ENCODE data around the gene SPRR2A. TPM values are rescaled to one million over a fixed set of nuclear protein-coding genes. Genes with fewer than 3 reads are reported as not detected.

SPRR2A gene
- total RNA-seq, 1 experiment from 2014 or later = not detected

DNA sequence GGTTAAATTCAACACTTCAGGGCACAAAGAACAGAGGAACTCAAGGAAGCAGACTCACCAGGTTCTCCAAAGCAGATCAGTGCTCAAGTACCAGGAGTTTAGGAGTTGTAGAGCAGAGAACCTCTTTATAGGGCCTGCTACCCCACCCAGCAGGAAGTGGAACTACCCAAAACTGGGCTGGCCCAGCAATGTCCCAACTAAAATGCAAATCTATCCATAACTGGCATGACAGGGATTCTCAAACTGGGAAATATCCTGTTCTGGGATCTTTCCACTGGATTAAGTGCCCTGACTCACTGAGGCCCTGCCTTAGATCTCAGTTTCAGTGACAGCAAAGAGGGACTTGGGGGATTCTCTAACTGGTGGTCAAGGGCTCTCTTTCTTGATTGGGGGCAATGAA, 37.1 kb upstream of the SPRR2A start, which contains the start of gene SPRR2E:
SPRR2E (minus strand) TSS at position 101 of the 400 bp plus-strand sequence. CDS start 775 bp downstream, outside the sequence.
- CTCF ChIA-PET = no interaction called here
- H3K36me3 Mint-ChIP-seq (ENCODE audit: insufficient read depth, unreplicated experiment) = no peaks in the 10 kb centered on the region
- H3K9me3 Mint-ChIP-seq (ENCODE audit: low read depth, unreplicated experiment) = no peaks in the 10 kb centered on the region
- H3K4me1 Mint-ChIP-seq (ENCODE audit: low read depth, unreplicated experiment) = peaks cover 38% of the 10 kb centered on the region
- no peak for TF ChIP-seq CTCF (IDR thresholded peaks at IDR 0.05; ENCODE audit: unreplicated experiment)
- intact Hi-C loops (cut with micrococcal nuclease; ENCODE audit: unreplicated experiment) = no loop called here
- no TSS peak for BruUV-seq (replicated peaks)
- DNase-seq = no peak
- H3K27me3 Mint-ChIP-seq (ENCODE audit: unreplicated experiment) = no peaks in the 10 kb centered on the region
- no peak within 1 kb of the TSS for H3K4me3 Mint-ChIP-seq (ENCODE audit: low read depth, unreplicated experiment)
- no peak within 1 kb of the TSS for H3K27ac Mint-ChIP-seq (ENCODE audit: unreplicated experiment)

GRCh38 chr1:153087652-153088051, 30.3 kb upstream of the SPRR2A start:
- no peak for DNase-seq
- no peaks in the 10 kb centered on the region for H3K4me1 Mint-ChIP-seq (ENCODE audit: low read depth, unreplicated experiment)
- no peaks in the 10 kb centered on the region for H3K9me3 Mint-ChIP-seq (ENCODE audit: low read depth, unreplicated experiment)
- H3K36me3 Mint-ChIP-seq (ENCODE audit: insufficient read depth, unreplicated experiment) = no peaks in the 10 kb centered on the region
- CTCF ChIA-PET = no interaction called here
- no peak for TF ChIP-seq CTCF (IDR thresholded peaks at IDR 0.05; ENCODE audit: unreplicated experiment)
- intact Hi-C loops (cut with micrococcal nuclease; ENCODE audit: unreplicated experiment) = no loop called here
- H3K27ac Mint-ChIP-seq (ENCODE audit: unreplicated experiment) = no peak overlapping the region
- H3K4me3 Mint-ChIP-seq (ENCODE audit: low read depth, unreplicated experiment) = no peak overlapping the region
- no TSS peak for BruUV-seq (replicated peaks)
- H3K27me3 Mint-ChIP-seq (ENCODE audit: unreplicated experiment) = no peaks in the 10 kb centered on the region

DNA sequence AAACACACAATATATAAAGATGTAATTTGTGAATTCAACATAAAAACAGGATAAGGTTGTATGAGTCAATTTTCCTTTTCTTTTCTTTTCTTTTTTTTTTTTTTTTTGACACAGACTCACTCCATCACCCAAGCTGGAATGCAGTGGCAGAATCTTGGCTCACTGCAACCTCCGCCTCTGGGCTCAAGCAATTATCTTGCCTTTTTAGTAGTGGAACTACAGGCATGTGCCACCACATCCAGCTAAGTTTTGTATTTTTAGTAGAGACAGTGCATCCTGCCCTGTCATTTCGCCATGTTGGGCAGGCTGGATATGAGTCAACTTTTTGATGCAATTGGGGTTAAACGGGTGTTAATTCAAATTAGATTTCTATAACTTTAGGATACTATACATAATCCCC, 24.4 kb upstream of the SPRR2A start:
- H3K27me3 Mint-ChIP-seq (ENCODE audit: unreplicated experiment) = no peaks in the 10 kb centered on the region
- peaks cover 5% of the 10 kb centered on the region for H3K9me3 Mint-ChIP-seq (ENCODE audit: low read depth, unreplicated experiment)
- no peak for DNase-seq
- peaks cover 11% of the 10 kb centered on the region for H3K4me1 Mint-ChIP-seq (ENCODE audit: low read depth, unreplicated experiment)
- H3K36me3 Mint-ChIP-seq (ENCODE audit: insufficient read depth, unreplicated experiment) = no peaks in the 10 kb centered on the region
- no peak overlapping the region for H3K4me3 Mint-ChIP-seq (ENCODE audit: low read depth, unreplicated experiment)
- no TSS peak for BruUV-seq (replicated peaks)
- TF ChIP-seq CTCF (IDR thresholded peaks at IDR 0.05; ENCODE audit: unreplicated experiment) = no peak
- intact Hi-C loops (cut with micrococcal nuclease; ENCODE audit: unreplicated experiment) = loop anchor here (2.0 kb wide), 1 partner anchor 19 kb away; no protein-coding TSS in a partner anchor
- CTCF ChIA-PET = interaction anchor here (0.7 kb wide), 1 partner anchor 239 kb away, joined by 3 read pairs; no protein-coding TSS in a partner anchor
- no peak overlapping the region for H3K27ac Mint-ChIP-seq (ENCODE audit: unreplicated experiment)

GRCh38 chr1:153072806-153073726, 15.8 kb upstream of the SPRR2A start:
- no peaks in the 10 kb centered on the region for H3K36me3 Mint-ChIP-seq (ENCODE audit: insufficient read depth, unreplicated experiment)
- BruUV-seq (replicated peaks) = no TSS peak
- no peak overlapping the region for H3K27ac Mint-ChIP-seq (ENCODE audit: unreplicated experiment)
- H3K4me1 Mint-ChIP-seq (ENCODE audit: low read depth, unreplicated experiment) = peaks cover 13% of the 10 kb centered on the region
- CTCF ChIA-PET = interaction anchor here (0.7 kb wide), 1 partner anchor 11 kb away, joined by 3 read pairs; no protein-coding TSS in a partner anchor
- no peak for TF ChIP-seq CTCF (IDR thresholded peaks at IDR 0.05; ENCODE audit: unreplicated experiment)
- H3K4me3 Mint-ChIP-seq (ENCODE audit: low read depth, unreplicated experiment) = no peak overlapping the region
- no peaks in the 10 kb centered on the region for H3K27me3 Mint-ChIP-seq (ENCODE audit: unreplicated experiment)
- intact Hi-C loops (cut with micrococcal nuclease; ENCODE audit: unreplicated experiment) = no loop called here
- no peaks in the 10 kb centered on the region for H3K9me3 Mint-ChIP-seq (ENCODE audit: low read depth, unreplicated experiment)
- DNase-seq = no peak

Data from Calu3 (cell line).